NCI-H1694 treated with DMSO at 0.1 percent for 48 hours (cell line): Measurements from ENCODE around the gene CYP24A1.
"Not testable (repeated sequence)": the region's sequence is repeated elsewhere in the genome, so short reads cannot be mapped to it uniquely, and the experiment has no call there.

Experiments
- DNase-seq: peaks from one replicate; lab custom pipeline; 2025; lab: John Stamatoyannopoulos, UW

CYP24A1 gene

GRCh38 chr20:54133434-54134427 is 40.1 kb downstream of the CYP24A1 start:
- DNase-seq: no peak

- DNase-seq: no peak
Observed at GRCh38 chr20:54132612-54133433, 41.0 kb downstream of the CYP24A1 start.

GRCh38 chr20:54131675-54132611 is 41.8 kb downstream of the CYP24A1 start:
- no peak for DNase-seq

GRCh38 chr20:54131125-54131524 is 42.7 kb downstream of the CYP24A1 start:
- DNase-seq: not testable (repeated sequence)

- DNase-seq: no peak
Observed at GRCh38 chr20:54129350-54129749, 44.4 kb downstream of the CYP24A1 start.

GRCh38 chr20:54127855-54128574 is 45.8 kb downstream of the CYP24A1 start:
- no peak for DNase-seq

GRCh38 chr20:54126806-54127655 is 46.8 kb downstream of the CYP24A1 start:
- DNase-seq: no peak

- DNase-seq: not testable (repeated sequence)
Observed at GRCh38 chr20:54126328-54126727, 47.5 kb downstream of the CYP24A1 start.

- no peak for DNase-seq
Observed at GRCh38 chr20:54123587-54124180, 50.1 kb downstream of the CYP24A1 start.

- no peak for DNase-seq
Observed at GRCh38 chr20:54122681-54123586, 50.9 kb downstream of the CYP24A1 start.

GRCh38 chr20:54122189-54122588 is 51.6 kb downstream of the CYP24A1 start:
- no peak for DNase-seq

GRCh38 chr20:54119744-54120143 is 54.0 kb downstream of the CYP24A1 start:
- DNase-seq: no peak

GRCh38 chr20:54118220-54119001 is 55.4 kb downstream of the CYP24A1 start:
- no peak for DNase-seq

- DNase-seq: no peak
Observed at GRCh38 chr20:54116550-54117235, 57.1 kb downstream of the CYP24A1 start.

- no peak for DNase-seq
Observed at GRCh38 chr20:54115172-54115854, 58.5 kb downstream of the CYP24A1 start.

GRCh38 chr20:54114109-54114508 is 59.7 kb downstream of the CYP24A1 start:
- no peak for DNase-seq
